GM11168 (cell line): ENCODE data around the gene APBA1.

ENCODE experiments used
- in situ Hi-C: fragments of 300-500 bp; cut with MboI; formaldehyde crosslinking; loops from one replicate; pipeline ENCODE4 v1.12.0; 2022; ENCODE audit warnings: low sequenced_read_pairs; ENCODE audit not compliant: unreplicated experiment

Gene APBA1

DNA sequence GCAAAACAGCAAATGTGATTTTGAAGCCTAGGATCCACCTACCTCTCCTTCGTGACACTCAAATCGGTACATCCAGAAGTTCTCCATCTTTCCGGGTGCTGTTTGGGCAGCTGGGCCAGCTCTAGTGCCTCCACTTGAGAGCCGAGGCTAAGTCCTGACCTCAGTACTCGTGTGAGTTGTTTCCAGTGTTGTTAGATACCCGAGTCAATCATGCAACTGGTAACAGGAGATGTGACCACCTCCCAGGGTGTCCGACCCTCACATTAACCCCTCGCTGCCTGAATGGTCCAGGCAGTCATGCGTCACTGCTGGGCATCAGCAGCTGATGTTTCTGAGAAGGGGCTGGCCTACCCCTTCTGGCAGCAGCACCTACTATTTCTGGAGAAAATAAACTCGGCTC, 176.9 kb downstream of the APBA1 start:
- in situ Hi-C loops: no loop called here

DNA sequence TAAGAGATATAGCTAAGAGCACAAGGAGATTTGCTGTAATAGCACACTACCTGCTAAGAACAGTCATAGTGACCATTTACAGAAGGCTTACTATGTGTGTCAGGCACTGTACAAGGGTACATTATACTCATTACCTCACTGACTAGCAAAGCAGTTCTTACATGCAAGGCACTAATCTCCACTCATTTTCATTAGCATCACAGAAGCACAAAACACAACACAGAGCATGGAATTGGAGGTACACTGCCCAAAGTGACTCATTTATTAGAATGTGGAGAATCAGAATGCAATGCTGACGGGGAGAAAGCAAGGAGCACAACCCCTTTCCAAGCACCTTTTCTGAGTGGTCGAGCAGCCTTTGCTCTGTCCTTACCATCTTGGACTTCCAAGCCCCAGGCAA, 177.4 kb downstream of the APBA1 start:
- in situ Hi-C loops: no loop called here

- in situ Hi-C loops: no loop called here
Observed at GRCh38 chr9:69494208-69494607, 178.0 kb downstream of the APBA1 start.

DNA sequence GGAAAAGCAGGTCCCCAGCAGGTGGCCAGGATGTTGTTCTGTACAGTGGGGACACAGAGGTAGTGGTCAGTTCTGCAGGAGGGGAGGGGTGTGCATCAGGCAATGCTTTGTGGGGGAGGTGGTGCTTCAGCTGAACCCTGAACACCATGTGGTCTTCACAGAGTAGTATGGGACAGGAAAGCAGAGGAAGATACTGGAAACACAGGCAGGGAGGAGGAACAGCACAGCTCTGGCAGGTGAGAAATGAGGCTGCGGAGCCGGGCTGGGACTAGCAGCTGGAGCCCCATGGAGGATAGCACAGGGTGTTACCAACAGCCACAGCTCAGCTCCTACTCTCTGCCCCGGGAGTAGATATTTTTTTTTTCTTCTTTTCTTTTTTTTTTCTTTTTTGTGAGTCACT, 185.7 kb downstream of the APBA1 start:
- in situ Hi-C loops: no loop called here

- in situ Hi-C loops: no loop called here
Observed at GRCh38 chr9:69485466-69485865, 186.7 kb downstream of the APBA1 start.

- in situ Hi-C loops: no loop called here
Observed at GRCh38 chr9:69483886-69484422, 188.2 kb downstream of the APBA1 start.

- in situ Hi-C loops: no loop called here
Observed at GRCh38 chr9:69476797-69477196, 195.4 kb downstream of the APBA1 start.

- in situ Hi-C loops: no loop called here
Observed at GRCh38 chr9:69476016-69476415, 196.2 kb downstream of the APBA1 start.

DNA sequence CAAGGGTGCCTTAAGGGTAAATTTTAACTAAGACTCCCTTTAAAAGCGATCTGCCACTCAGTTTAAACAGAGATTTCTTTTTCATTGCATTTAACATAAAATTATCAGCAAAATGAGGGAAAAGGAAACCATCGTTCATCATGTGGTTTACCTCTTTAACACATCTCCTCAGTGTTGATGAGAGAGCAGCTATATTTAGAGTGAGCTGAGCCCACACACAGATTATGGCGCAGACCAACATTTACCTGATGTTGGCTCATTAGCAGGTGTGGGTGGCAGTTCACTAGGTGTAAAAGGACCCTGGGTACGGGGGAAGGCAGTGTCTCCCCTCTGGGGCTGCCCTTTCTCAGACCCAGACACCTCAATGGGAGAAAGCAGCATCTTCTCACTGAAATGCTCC, 197.3 kb downstream of the APBA1 start:
- in situ Hi-C loops: no loop called here

GRCh38 chr9:69472101-69472620, 200.0 kb downstream of the APBA1 start:
- in situ Hi-C loops: no loop called here

GRCh38 chr9:69471433-69471832, 200.7 kb downstream of the APBA1 start:
- in situ Hi-C loops: no loop called here

GRCh38 chr9:69470186-69470977, 201.8 kb downstream of the APBA1 start:
- in situ Hi-C loops: no loop called here

- in situ Hi-C loops: no loop called here
Observed at GRCh38 chr9:69469136-69469535, 203.0 kb downstream of the APBA1 start.

DNA sequence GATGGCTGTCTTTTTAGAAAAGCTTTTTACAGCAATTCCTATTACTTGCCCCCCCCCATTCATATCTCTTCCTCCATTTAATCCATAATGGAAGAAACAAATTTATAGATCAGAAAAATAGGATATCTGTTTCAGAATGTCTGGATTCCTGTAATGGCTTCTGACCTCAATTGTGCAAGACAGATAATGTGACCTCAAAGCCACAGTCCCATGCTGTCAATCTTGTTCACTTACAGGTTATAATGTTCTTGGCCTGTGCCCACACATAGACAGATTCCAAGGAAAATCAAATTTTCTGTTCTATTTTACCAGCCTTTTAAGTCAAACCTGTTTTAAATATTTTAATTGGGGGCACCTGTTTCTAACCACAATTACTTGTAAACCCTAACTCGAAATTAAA, 203.8 kb downstream of the APBA1 start:
- in situ Hi-C loops: no loop called here

- in situ Hi-C loops: no loop called here
Observed at GRCh38 chr9:69466151-69466550, 206.0 kb downstream of the APBA1 start.

GRCh38 chr9:69465473-69465872, 206.7 kb downstream of the APBA1 start:
- in situ Hi-C loops: no loop called here

- in situ Hi-C loops: no loop called here
Observed at GRCh38 chr9:69463497-69464068, 208.6 kb downstream of the APBA1 start.

GRCh38 chr9:69462394-69462793, 209.8 kb downstream of the APBA1 start:
- in situ Hi-C loops: no loop called here

DNA sequence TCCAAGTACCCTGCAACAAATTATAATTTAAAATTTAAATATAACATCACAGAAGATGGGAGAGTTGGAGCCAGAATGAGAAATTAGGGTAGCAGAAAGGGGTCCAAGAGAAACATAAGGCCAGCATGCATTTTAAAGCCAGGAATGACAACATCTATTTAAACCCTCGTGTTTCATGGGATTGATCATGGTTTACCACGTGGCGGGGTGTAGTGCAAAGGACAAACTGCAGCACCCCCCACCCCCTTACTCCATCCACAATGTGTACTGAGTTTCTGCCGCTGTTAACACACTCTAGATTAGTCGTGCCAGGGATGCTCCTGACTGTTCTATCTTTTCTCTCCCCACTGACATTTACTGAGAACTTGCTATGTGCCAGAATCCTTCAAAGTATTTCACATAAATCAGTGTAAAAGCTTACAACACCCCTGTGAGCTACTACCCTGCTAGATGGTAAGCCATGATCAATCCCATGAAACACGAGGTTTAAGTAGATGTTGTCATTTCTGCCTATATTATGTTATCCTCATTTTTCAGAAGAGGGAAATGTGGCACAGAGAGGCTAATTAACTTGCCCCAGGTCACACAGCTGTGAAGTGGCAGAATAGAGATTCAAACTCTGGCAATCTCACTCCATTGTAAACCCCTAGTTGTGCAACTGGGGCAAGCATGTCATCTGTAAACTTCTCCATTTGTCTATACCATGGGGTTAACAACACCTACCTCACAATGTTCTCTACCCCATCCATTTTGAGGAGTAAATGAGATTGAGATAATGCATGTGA, 210.9 kb downstream of the APBA1 start:
- in situ Hi-C loops: no loop called here

- in situ Hi-C loops: no loop called here
Observed at GRCh38 chr9:69460012-69460411, 212.2 kb downstream of the APBA1 start.

DNA sequence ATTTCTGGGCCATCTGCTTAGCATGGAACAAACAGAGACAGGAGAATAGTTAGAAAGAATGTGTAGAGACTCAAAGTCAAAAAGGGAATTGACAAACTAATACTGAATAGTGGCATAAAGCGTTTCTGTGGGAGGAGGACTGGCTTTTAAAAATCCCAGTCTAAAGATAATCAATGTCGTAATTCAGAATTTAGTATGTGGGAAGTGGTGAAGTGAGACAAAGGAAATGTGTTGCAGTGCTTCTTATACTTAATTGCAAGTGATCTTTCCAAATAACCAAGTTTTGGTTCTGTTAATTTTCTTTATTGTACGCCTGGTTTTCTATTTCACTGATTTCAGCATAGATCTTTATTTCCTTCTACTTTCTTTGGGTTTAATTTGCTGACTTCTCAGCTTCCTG, 214.0 kb downstream of the APBA1 start:
- in situ Hi-C loops: no loop called here
